Endodermal cell (in vitro differentiated cells): ENCODE measurements around the gene C10orf95. TPM values are rescaled to one million over a fixed set of nuclear protein-coding genes. Genes with fewer than 3 reads are reported as not detected.

Source experiments
- DNase-seq: peaks from one replicate; pipeline ENCODE4 v3.0.0-alpha.2; 2017
- H3K27ac ChIP-seq: 2 replicates; pipeline ENCODE4 v1.5.1; 2013; ENCODE audit warnings: mild to moderate bottlenecking, low read depth, low read length, moderate library complexity
- H3K27me3 ChIP-seq: 2 replicates; pipeline ENCODE4 v1.6.1; 2013; ENCODE audit warnings: mild to moderate bottlenecking, low read length, moderate library complexity; ENCODE audit not compliant: insufficient read depth, control insufficient read depth, poor library complexity, severe bottlenecking
- H3K36me3 ChIP-seq: 2 replicates; pipeline ENCODE4 v1.7.0; 2013; ENCODE audit warnings: mild to moderate bottlenecking, low read length, moderate library complexity; ENCODE audit not compliant: control insufficient read depth, insufficient read depth
- H3K4me1 ChIP-seq: one replicate; pipeline ENCODE4 v1.7.0; 2013; ENCODE audit warnings: low read length; ENCODE audit not compliant: control insufficient read depth, insufficient read depth
- H3K4me3 ChIP-seq: 2 replicates; pipeline ENCODE4 v1.5.1; 2013; ENCODE audit warnings: mild to moderate bottlenecking, low read length, moderate library complexity
- H3K9ac ChIP-seq: 2 replicates; pipeline ENCODE4 v1.6.1; 2013; ENCODE audit warnings: mild to moderate bottlenecking, low read length, moderate library complexity; ENCODE audit not compliant: poor library complexity, severe bottlenecking; ENCODE audit errors: extremely low read depth
- H3K9me3 ChIP-seq: 2 replicates; pipeline ENCODE4 v1.6.1; 2013; ENCODE audit warnings: mild to moderate bottlenecking, low read length, moderate library complexity; ENCODE audit not compliant: control insufficient read depth
- H3K27ac Mint-ChIP-seq: 2 replicates; pipeline ENCODE4 v1.8.0; 2020; ENCODE audit warnings: mixed read lengths
- H3K27me3 Mint-ChIP-seq: 2 replicates; pipeline ENCODE4 v1.8.0; 2021; ENCODE audit warnings: mild to moderate bottlenecking, mixed read lengths; ENCODE audit not compliant: insufficient read depth
- H3K36me3 Mint-ChIP-seq: 2 replicates; pipeline ENCODE4 v1.8.0; 2020; ENCODE audit warnings: low read depth, mixed read lengths
- H3K4me1 Mint-ChIP-seq: 2 replicates; pipeline ENCODE4 v1.8.0; 2020; ENCODE audit warnings: mixed read lengths
- H3K4me3 Mint-ChIP-seq: 2 replicates; pipeline ENCODE4 v1.8.0; 2020; ENCODE audit warnings: mild to moderate bottlenecking, moderate library complexity, mixed read lengths
- H3K9me3 Mint-ChIP-seq: 2 replicates; pipeline ENCODE4 v1.8.0; 2020; ENCODE audit warnings: mild to moderate bottlenecking, mixed read lengths
- WGBS, 2 experiments: methylation state at CpG; one replicate each; pipeline versions ENCODE4 v1.1.5 to v1.1.7; 2013; ENCODE audit warnings: missing lambda C conversion rate in 2 of 2, mixed read lengths in 1 of 2; ENCODE audit not compliant: insufficient coverage in 1 of 2, insufficient read length in 1 of 2; 5-methylcytosine and 5-hydroxymethylcytosine counted together
- total RNA-seq, 2 donors: library from RNA; stranded (reverse); fragmentation: NEBNext Ultra II Directional in 1 of 2; extraction: Animal tissue kit (Norgen Biotek cat#: 25700) in 1 of 2; gene quantifications; 2 replicates in 1 of 2; 3 replicates in 1 of 2; pipeline ENCODE4 v1.2.1, GENCODE V29; 2021
- TF ChIP-seq, protein P1 (sequence below): fragments of 200-600 bp; sonication (generic); conservative IDR thresholded peaks from 2 replicates; pipeline ENCODE4 v1.5.0; 2021; ENCODE audit warnings: antibody characterized with exemption, mild to moderate bottlenecking

C10orf95 gene
- total RNA-seq, 2 donors from 2014 or later: 0.35 to 0.93 TPM

DNA sequence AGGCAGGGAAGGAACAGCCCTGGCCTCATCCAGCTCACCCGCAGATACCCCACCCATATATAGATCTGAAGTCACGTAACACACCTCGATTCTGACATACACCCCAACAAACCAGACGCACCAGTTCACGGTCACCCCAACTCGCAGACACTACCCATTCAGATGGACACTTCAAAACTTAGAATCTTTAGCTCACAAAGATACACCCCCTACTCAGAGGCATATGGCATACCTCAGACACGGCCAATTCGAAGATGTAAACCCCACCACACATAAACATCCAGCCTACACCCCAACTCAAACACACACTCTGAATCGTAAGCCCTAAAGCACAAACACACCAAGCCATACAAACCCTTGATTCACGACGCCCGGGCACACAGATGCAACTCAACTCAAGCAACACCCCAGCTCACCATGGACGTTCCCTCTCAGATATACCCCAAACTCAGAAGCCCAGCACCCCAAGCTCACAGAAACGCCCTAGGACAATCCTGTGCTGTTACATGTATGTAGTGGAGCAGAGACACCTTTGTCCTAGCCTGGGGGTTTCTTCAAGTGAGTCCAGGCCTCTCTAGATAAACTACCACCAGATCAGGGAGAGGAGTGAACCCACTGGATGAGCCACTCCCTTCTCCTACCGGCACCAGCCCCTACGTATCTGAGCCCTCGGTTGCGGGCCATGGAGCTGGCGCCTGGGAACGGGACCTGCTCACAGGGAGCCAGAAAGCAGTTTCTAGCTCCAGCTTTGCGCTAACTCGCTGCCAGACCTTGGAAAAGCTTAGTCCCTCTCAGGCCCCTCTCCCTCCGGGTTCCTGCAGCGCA lies 41.5 kb downstream of the C10orf95 start:
- Histone ChIP-seq H3K36me3 (no peaks in the 10 kb centered on the region), H3K9me3 (no peaks in the 10 kb centered on the region), H3K27me3 (peaks cover 65% of the 10 kb centered on the region), H3K27ac (no peak overlapping the region), H3K4me1 (no peaks in the 10 kb centered on the region), H3K9ac (no peak overlapping the region), H3K4me3 (peak overlapping the region; percentile 75)
- Mint-ChIP-seq H3K27ac (no peak overlapping the region), H3K4me1 (peaks cover 18% of the 10 kb centered on the region), H3K9me3 (no peaks in the 10 kb centered on the region), H3K4me3 (peak overlapping the region; percentile 53), H3K36me3 (no peaks in the 10 kb centered on the region), H3K27me3 (peaks cover 81% of the 10 kb centered on the region)
- DNase-seq: peak; percentile 71
- WGBS, 2 experiments: 42 to 50% methylated on average over 15 to 24 of the region's 24 CpGs
- TF ChIP-seq, protein P1, sequence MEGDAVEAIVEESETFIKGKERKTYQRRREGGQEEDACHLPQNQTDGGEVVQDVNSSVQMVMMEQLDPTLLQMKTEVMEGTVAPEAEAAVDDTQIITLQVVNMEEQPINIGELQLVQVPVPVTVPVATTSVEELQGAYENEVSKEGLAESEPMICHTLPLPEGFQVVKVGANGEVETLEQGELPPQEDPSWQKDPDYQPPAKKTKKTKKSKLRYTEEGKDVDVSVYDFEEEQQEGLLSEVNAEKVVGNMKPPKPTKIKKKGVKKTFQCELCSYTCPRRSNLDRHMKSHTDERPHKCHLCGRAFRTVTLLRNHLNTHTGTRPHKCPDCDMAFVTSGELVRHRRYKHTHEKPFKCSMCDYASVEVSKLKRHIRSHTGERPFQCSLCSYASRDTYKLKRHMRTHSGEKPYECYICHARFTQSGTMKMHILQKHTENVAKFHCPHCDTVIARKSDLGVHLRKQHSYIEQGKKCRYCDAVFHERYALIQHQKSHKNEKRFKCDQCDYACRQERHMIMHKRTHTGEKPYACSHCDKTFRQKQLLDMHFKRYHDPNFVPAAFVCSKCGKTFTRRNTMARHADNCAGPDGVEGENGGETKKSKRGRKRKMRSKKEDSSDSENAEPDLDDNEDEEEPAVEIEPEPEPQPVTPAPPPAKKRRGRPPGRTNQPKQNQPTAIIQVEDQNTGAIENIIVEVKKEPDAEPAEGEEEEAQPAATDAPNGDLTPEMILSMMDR: no peak

DNA sequence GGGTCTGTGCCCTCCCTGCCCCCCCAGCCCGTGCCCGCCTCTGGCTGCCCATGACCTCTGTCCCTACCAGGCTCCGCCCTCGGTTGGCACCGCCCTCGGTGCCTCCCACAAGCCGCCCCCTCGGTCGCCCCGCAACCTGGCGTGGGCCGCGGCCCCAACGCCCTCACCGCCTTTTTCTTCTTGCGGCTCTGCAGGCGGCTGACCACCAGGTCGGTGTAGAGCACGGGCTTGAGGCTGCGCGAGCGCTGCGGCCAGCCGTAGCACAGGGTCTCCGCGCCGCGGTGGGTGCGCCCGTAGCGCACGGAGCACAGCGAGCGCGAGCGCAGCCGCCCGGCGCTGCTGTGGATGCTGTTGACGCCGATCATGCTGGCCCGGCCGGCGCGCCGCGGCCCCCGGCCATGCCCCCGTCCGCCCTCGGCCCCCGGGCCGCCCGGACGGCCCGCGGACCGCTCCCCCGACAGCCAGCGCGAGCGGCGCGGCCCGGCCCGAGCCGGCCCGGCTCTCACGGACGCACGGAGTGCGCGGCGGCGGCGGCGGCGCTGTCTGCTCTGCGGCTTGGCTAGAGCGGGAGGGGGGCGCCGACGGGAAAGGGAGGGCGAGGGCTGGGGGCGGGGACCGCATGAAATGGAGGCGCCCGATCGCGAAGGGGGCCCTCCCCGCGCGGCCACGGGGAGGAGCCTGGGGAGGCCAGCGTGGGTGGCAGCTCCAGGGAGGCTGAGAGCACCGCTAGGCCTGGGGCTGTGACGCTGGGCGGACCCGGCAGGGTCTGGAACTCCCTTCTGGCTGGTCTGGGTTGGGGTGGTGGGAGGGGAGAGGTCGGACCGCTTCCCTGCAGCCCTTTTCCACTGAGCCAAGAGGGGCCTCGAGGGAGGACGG lies 42.4 kb downstream of the C10orf95 start:
- no peak overlapping the region for H3K9ac ChIP-seq
- H3K4me3 ChIP-seq: peak overlapping the region; percentile 62
- Mint-ChIP-seq H3K27ac (no peak overlapping the region), H3K4me1 (peaks cover 18% of the 10 kb centered on the region), H3K27me3 (peaks cover 74% of the 10 kb centered on the region), H3K4me3 (peak overlapping the region; percentile 53), H3K36me3 (no peaks in the 10 kb centered on the region), H3K9me3 (no peaks in the 10 kb centered on the region)
- TF ChIP-seq, protein P1: no peak
- no peak overlapping the region for H3K27ac ChIP-seq
- no peaks in the 10 kb centered on the region for H3K4me1 ChIP-seq
- peaks cover 65% of the 10 kb centered on the region for H3K27me3 ChIP-seq
- 0 to 3% methylated on average over 1 to 101 of the region's 103 CpGs for WGBS, 2 experiments
- no peaks in the 10 kb centered on the region for H3K9me3 ChIP-seq
- H3K36me3 ChIP-seq: no peaks in the 10 kb centered on the region
- peak; percentile 78 for DNase-seq

- Mint-ChIP-seq H3K36me3 (no peaks in the 10 kb centered on the region), H3K9me3 (no peaks in the 10 kb centered on the region), H3K27ac (no peak overlapping the region), H3K27me3 (peaks cover 73% of the 10 kb centered on the region), H3K4me3 (peak overlapping the region; percentile 53), H3K4me1 (peaks cover 18% of the 10 kb centered on the region)
- Histone ChIP-seq H3K4me3 (peak overlapping the region; percentile 62), H3K9ac (no peak overlapping the region), H3K36me3 (no peaks in the 10 kb centered on the region), H3K27ac (no peak overlapping the region), H3K27me3 (peaks cover 65% of the 10 kb centered on the region), H3K4me1 (no peaks in the 10 kb centered on the region), H3K9me3 (no peaks in the 10 kb centered on the region)
- no peak for DNase-seq
- 79 to 85% methylated on average over 10 to 14 of the region's 14 CpGs for WGBS, 2 experiments
- TF ChIP-seq, protein P1: no peak
These were observed 43.1 kb downstream of the C10orf95 start for GRCh38 chr10:102408131-102408727.
